LNCAP (cell line): ENCODE measurements around the gene LATS2.

Experiments used
- CTCF ChIP-seq: fragments of 450-650 bp; IDR thresholded peaks from 2 replicates; pipeline ENCODE4 v1.5.1; 2017; ENCODE audit warnings: mild to moderate bottlenecking

LATS2 gene

GRCh38 chr13:20953245-20953931, 108.0 kb downstream of the LATS2 start:
- no peak for TF ChIP-seq CTCF

DNA sequence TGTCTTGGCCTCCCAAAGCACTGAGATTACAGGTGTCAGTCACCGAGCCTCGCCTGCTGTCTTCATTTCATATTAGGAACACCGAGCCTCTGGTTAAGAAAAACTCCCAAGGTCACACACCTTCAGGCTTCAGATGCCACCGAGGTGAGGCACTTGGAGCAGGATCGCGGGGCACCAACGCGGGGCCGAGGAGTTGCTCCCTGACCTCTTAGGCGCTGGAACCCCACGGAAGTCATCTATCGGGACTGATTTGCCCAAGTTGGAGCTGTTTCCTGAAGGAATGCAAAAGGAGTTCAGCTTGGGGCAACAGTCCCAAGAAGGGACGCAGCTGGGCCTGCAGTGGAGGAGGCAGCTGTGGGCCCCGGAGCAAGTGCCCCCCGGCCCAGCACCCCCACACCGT, 108.5 kb downstream of the LATS2 start:
- TF ChIP-seq CTCF = no peak

DNA sequence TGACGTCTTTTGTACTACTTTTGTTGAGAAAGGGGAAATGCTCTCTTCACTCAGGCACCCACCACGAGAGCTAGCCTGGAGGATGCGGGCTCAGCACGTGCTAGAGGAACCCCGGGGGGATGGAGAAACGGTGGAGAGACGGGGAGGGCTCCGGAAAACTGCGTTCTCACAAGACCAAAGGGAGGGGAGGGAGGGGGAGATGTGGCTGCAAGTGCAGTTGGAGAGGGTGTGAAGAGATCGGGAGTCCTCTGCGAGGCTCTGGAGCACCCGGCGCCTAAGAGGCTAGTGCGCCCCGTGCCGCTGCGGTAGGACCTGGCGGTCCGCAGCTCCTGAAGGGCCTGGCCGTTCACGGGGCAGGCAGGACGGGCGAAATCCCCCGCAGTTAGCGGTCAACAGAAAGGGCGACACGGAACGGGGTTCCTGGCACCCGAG, 115.4 kb downstream of the LATS2 start:
- TF ChIP-seq CTCF = no peak

- TF ChIP-seq CTCF = no peak
These were observed 118.3 kb downstream of the LATS2 start for GRCh38 chr13:20942938-20943559.

DNA sequence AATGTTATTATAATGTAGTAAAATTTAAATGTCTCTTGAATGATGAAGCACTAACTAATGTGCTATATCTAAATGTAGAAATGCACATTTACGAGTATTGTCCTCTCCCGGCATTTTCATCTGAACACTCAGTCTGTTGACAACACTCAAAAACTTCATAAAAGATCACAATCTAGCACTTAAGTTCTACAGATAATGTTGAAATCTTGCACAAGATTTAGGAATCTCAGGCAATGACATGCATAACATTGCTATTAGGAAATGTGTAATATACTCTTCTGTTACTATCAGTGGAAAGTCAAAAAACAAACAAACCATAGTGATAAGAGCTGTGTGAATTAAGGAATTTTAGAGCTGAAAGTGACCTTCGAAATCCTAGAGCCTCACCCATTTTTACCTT, 121.3 kb downstream of the LATS2 start:
- no peak for TF ChIP-seq CTCF

GRCh38 chr13:20939662-20940061, 121.7 kb downstream of the LATS2 start:
- no peak for TF ChIP-seq CTCF

GRCh38 chr13:20938302-20938701, 123.1 kb downstream of the LATS2 start:
- TF ChIP-seq CTCF = no peak
